GM11168 (cell line): ENCODE data around the gene TCAF2.
"Not testable (repeated sequence)": the region's sequence is repeated elsewhere in the genome, so short reads cannot be mapped to it uniquely, and the experiment has no call there.

ENCODE experiments used
- in situ Hi-C: fragments of 300-500 bp; cut with MboI; formaldehyde crosslinking; loops from one replicate; pipeline ENCODE4 v1.12.0; 2022; ENCODE audit warnings: low sequenced_read_pairs; ENCODE audit not compliant: unreplicated experiment

Gene TCAF2

GRCh38 chr7:143620646-143621045 lies at the start of gene TCAF2:
Gene TCAF2 (plus strand): TSS chr7:143620974.
- in situ Hi-C loops: not testable (repeated sequence)

GRCh38 chr7:143571501-143571900 lies 49.3 kb upstream of the TCAF2 start, which contains the start of gene CTAGE15:
Gene CTAGE15 (plus strand): TSS chr7:143571801. CDS start chr7:143571818, 17 bp downstream.
- in situ Hi-C loops: not testable (repeated sequence)

GRCh38 chr7:143588183-143588582 lies 32.6 kb upstream of the TCAF2 start:
- in situ Hi-C loops: not testable (repeated sequence)

- in situ Hi-C loops: not testable (repeated sequence)
These were observed 30.9 kb upstream of the TCAF2 start for GRCh38 chr7:143589897-143590296.

GRCh38 chr7:143598086-143598485 lies 22.7 kb upstream of the TCAF2 start:
- in situ Hi-C loops: not testable (repeated sequence)

GRCh38 chr7:143603549-143603948 lies 17.2 kb upstream of the TCAF2 start:
- in situ Hi-C loops: not testable (repeated sequence)

GRCh38 chr7:143606088-143606487 lies 14.7 kb upstream of the TCAF2 start:
- in situ Hi-C loops: not testable (repeated sequence)

GRCh38 chr7:143615545-143615944 lies 5.2 kb upstream of the TCAF2 start:
- in situ Hi-C loops: not testable (repeated sequence)

- in situ Hi-C loops: not testable (repeated sequence)
These were observed 3.6 kb upstream of the TCAF2 start for GRCh38 chr7:143617204-143617603.

GRCh38 chr7:143620058-143620457 lies 716 bp upstream of the TCAF2 start:
- in situ Hi-C loops: not testable (repeated sequence)

GRCh38 chr7:143621175-143621574 lies 401 bp downstream of the TCAF2 start:
- in situ Hi-C loops: not testable (repeated sequence)

- in situ Hi-C loops: not testable (repeated sequence)
These were observed 1.4 kb downstream of the TCAF2 start for GRCh38 chr7:143622130-143622529.

- in situ Hi-C loops: not testable (repeated sequence)
These were observed 9.9 kb downstream of the TCAF2 start for GRCh38 chr7:143630653-143631052.

- in situ Hi-C loops: not testable (repeated sequence)
These were observed 11.7 kb downstream of the TCAF2 start for GRCh38 chr7:143632506-143632905.

- in situ Hi-C loops: not testable (repeated sequence)
These were observed 12.3 kb downstream of the TCAF2 start for GRCh38 chr7:143633013-143633618.

GRCh38 chr7:143635364-143636240 lies 14.8 kb downstream of the TCAF2 start:
- in situ Hi-C loops: not testable (repeated sequence)

- in situ Hi-C loops: not testable (repeated sequence)
These were observed 18.6 kb downstream of the TCAF2 start for GRCh38 chr7:143639372-143639771.

- in situ Hi-C loops: not testable (repeated sequence)
These were observed 19.9 kb downstream of the TCAF2 start for GRCh38 chr7:143640528-143641189.

GRCh38 chr7:143646598-143646997 lies 25.8 kb downstream of the TCAF2 start:
- in situ Hi-C loops: not testable (repeated sequence)

- in situ Hi-C loops: not testable (repeated sequence)
These were observed 29.1 kb downstream of the TCAF2 start for GRCh38 chr7:143649902-143650301.

- in situ Hi-C loops: not testable (repeated sequence)
These were observed 29.7 kb downstream of the TCAF2 start for GRCh38 chr7:143650447-143650846.
